ENCODE data around the gene NRXN2. TPM values are rescaled to one million over a fixed set of nuclear protein-coding genes. Genes with fewer than 3 reads are reported as not detected.

NRXN2 gene
- total and polyA plus RNA-seq, 2 of the 13 experiments (the other 11 are each of a cell fraction or from before 2014, with no cell fraction given): not detected

GRCh38 chr11:64614917-64615316 lies 108.1 kb downstream of the NRXN2 start:
- ChIA-PET POLR2A (no interaction called here), CTCF (ENCODE audit: low intra/inter-chr PET ratio, low total read pairs) (no interaction called here)
- intact Hi-C loops (cut with micrococcal nuclease; ENCODE audit: unreplicated experiment): no loop called here
- no peak overlapping the region for H3K4me3 ChIP-seq (replicated peaks in 1 of 3; ENCODE audit: insufficient read depth in 1 of 3, low read depth in 2 of 3, low read length in 3 of 3)
- H3K27ac ChIP-seq (ENCODE audit: extremely low read length, insufficient read depth, low read length): no peak overlapping the region
- DNase-seq (ENCODE audit: low spot score) (no peak), FAIRE-seq (no peak), ATAC-seq (no peak)
- in situ Hi-C loops (cut with HindIII; ENCODE audit: extremely low pct_ligation_motif_present, low pct_unique_long_range_greater_than_20kb): no loop called here
- no peaks in the 10 kb centered on the region for H3K9me3 ChIP-seq (ENCODE audit: low read length)
- peaks cover 5% of the 10 kb centered on the region for H3K4me1 ChIP-seq (ENCODE audit: insufficient read depth, low read length)
- H3K9ac ChIP-seq (ENCODE audit: insufficient read depth, low read depth, low read length): no peak overlapping the region
- no peak for TF ChIP-seq KLF6 (CRISPR knock-in tag; IDR thresholded peaks at IDR 0.05)
- no peak for TF ChIP-seq PHF8 (CRISPR knock-in tag; IDR thresholded peaks at IDR 0.05)
- TF ChIP-seq ZNF124 (CRISPR knock-in tag; IDR thresholded peaks at IDR 0.05): no peak
- TF ChIP-seq ZSCAN31 (CRISPR knock-in tag; IDR thresholded peaks at IDR 0.05; ENCODE audit: low read depth): no peak
- TF ChIP-seq, protein P1, sequence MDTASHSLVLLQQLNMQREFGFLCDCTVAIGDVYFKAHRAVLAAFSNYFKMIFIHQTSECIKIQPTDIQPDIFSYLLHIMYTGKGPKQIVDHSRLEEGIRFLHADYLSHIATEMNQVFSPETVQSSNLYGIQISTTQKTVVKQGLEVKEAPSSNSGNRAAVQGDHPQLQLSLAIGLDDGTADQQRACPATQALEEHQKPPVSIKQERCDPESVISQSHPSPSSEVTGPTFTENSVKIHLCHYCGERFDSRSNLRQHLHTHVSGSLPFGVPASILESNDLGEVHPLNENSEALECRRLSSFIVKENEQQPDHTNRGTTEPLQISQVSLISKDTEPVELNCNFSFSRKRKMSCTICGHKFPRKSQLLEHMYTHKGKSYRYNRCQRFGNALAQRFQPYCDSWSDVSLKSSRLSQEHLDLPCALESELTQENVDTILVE (CRISPR knock-in tag; IDR thresholded peaks at IDR 0.05): no peak
- TF ChIP-seq ZNF331 (CRISPR knock-in tag; IDR thresholded peaks at IDR 0.05): no peak
- TF ChIP-seq TCF7 (IDR thresholded peaks at IDR 0.05; ENCODE audit: low read depth): no peak
- TF ChIP-seq ZMYM4 (CRISPR knock-in tag; IDR thresholded peaks at IDR 0.05): no peak
- TF ChIP-seq, protein P2, sequence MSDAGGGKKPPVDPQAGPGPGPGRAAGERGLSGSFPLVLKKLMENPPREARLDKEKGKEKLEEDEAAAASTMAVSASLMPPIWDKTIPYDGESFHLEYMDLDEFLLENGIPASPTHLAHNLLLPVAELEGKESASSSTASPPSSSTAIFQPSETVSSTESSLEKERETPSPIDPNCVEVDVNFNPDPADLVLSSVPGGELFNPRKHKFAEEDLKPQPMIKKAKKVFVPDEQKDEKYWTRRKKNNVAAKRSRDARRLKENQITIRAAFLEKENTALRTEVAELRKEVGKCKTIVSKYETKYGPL (CRISPR knock-in tag; IDR thresholded peaks at IDR 0.05): no peak
- no peak for TF ChIP-seq ZNF7 (CRISPR knock-in tag; IDR thresholded peaks at IDR 0.05)
- no peak for TF ChIP-seq ZNF605 (CRISPR knock-in tag; IDR thresholded peaks at IDR 0.05)
- no peak for TF ChIP-seq JARID2 (CRISPR knock-in tag; IDR thresholded peaks at IDR 0.05; ENCODE audit: insufficient replicate concordance)
- TF ChIP-seq, protein P3, sequence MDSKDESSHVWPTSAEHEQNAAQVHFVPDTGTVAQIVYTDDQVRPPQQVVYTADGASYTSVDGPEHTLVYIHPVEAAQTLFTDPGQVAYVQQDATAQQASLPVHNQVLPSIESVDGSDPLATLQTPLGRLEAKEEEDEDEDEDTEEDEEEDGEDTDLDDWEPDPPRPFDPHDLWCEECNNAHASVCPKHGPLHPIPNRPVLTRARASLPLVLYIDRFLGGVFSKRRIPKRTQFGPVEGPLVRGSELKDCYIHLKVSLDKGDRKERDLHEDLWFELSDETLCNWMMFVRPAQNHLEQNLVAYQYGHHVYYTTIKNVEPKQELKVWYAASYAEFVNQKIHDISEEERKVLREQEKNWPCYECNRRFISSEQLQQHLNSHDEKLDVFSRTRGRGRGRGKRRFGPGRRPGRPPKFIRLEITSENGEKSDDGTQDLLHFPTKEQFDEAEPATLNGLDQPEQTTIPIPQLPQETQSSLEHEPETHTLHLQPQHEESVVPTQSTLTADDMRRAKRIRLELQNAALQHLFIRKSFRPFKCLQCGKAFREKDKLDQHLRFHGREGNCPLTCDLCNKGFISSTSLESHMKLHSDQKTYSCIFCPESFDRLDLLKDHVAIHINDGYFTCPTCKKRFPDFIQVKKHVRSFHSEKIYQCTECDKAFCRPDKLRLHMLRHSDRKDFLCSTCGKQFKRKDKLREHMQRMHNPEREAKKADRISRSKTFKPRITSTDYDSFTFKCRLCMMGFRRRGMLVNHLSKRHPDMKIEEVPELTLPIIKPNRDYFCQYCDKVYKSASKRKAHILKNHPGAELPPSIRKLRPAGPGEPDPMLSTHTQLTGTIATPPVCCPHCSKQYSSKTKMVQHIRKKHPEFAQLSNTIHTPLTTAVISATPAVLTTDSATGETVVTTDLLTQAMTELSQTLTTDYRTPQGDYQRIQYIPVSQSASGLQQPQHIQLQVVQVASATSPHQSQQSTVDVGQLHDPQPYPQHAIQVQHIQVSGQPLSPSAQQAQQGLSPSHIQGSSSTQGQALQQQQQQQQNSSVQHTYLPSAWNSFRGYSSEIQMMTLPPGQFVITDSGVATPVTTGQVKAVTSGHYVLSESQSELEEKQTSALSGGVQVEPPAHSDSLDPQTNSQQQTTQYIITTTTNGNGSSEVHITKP (CRISPR knock-in tag; IDR thresholded peaks at IDR 0.05; ENCODE audit: low read depth): no peak
- no peak for TF ChIP-seq ZNF205 (CRISPR knock-in tag; IDR thresholded peaks at IDR 0.05)
- no peak for TF ChIP-seq MTF2 (CRISPR knock-in tag; IDR thresholded peaks at IDR 0.05; ENCODE audit: borderline replicate concordance)
- no peak for TF ChIP-seq ZSCAN9 (CRISPR knock-in tag; IDR thresholded peaks at IDR 0.05; ENCODE audit: borderline replicate concordance)
- no peak for TF ChIP-seq TBX2 (CRISPR knock-in tag; IDR thresholded peaks at IDR 0.05; ENCODE audit: borderline replicate concordance)
- no peak for TF ChIP-seq NAIF1 (CRISPR knock-in tag; IDR thresholded peaks at IDR 0.05; ENCODE audit: borderline replicate concordance)
- no peak for TF ChIP-seq JUN (CRISPR knock-in tag; IDR thresholded peaks at IDR 0.05)
- H2AFZ ChIP-seq (ENCODE audit: low read length): no peak overlapping the region
- WGBS (ENCODE audit: low lambda C conversion rate): 27% methylated on average over 5 of the region's 5 CpGs
- H3K36me3 ChIP-seq (replicated peaks in 1 of 2; ENCODE audit: control insufficient read depth in 1 of 2, insufficient read depth in 2 of 2, low read length in 2 of 2): no peaks in the 10 kb centered on the region
- H3K27me3 ChIP-seq (ENCODE audit: control insufficient read depth in 1 of 2, insufficient read depth in 2 of 2, low read length in 2 of 2): peaks cover 5 to 19% of the 10 kb centered on the region in 2 experiments; a peak in 3 of 5 replicates
- no peaks in the 10 kb centered on the region for H3K79me2 ChIP-seq (ENCODE audit: insufficient read depth, low read length)
- H4K20me1 ChIP-seq (ENCODE audit: insufficient read depth, low read length): no peaks in the 10 kb centered on the region
- BruUV-seq (replicated peaks): no TSS peak
- H3K4me2 ChIP-seq (ENCODE audit: low read depth, low read length): no peak overlapping the region
